Right lobe of liver (tissue), 6 donors: ENCODE results near the gene DEFB113. TPM values are rescaled to one million over a fixed set of nuclear protein-coding genes. Genes with fewer than 3 reads are reported as not detected.

Experiments used
- ATAC-seq, 4 donors: fragments of 200-7000 bp; cut with Tn5 transposase; one replicate each; pipeline ENCODE4 v1.9.1; 2020; ENCODE audit warnings: mild to moderate bottlenecking in 4 of 4, moderate library complexity in 4 of 4
- DNase-seq, 3 donors: peaks; one replicate each; pipeline ENCODE4 v3.0.0-alpha.2; 2020
- H3K27ac ChIP-seq, 3 donors: fragments of 200-600 bp; one replicate each; pipeline ENCODE4 v1.8.0; 2022
- H3K27me3 ChIP-seq, 2 donors: fragments of 200-600 bp; one replicate each; pipeline ENCODE4 v1.8.0; 2022
- H3K36me3 ChIP-seq, 4 donors: fragments of 200-600 bp; sonication (generic) in 1 of 4; one replicate each; pipeline versions ENCODE4 v1.5.1 to v1.8.0; 2017 to 2022; ENCODE audit warnings: control low read depth in 1 of 4
- H3K4me1 ChIP-seq, 4 donors: fragments of 200-600 bp; sonication (generic) in 1 of 4; one replicate each; pipeline versions ENCODE4 v1.5.1 to v1.8.0; 2017 to 2022; ENCODE audit warnings: control low read depth in 1 of 4
- H3K4me3 ChIP-seq, 3 donors: fragments of 200-600 bp; one replicate each; pipeline ENCODE4 v1.8.0; 2022
- H3K9me3 ChIP-seq, 4 donors: fragments of 200-600 bp; sonication (generic) in 1 of 4; one replicate each; pipeline versions ENCODE4 v1.5.1 to v1.8.0; 2017 to 2022; ENCODE audit warnings: control low read depth in 1 of 4
- CTCF ChIP-seq, 4 donors: fragments of 200-600 bp in 3 of 4; fragments of 450-650 bp in 1 of 4; IDR thresholded peaks; one replicate each; pipeline versions ENCODE4 v1.5.1 to v1.8.0; 2016 to 2022; ENCODE audit warnings: antibody characterized with exemption in 4 of 4, mild to moderate bottlenecking in 2 of 4
- POLR2A ChIP-seq: fragments of 450-650 bp; IDR thresholded peaks from one replicate; pipeline ENCODE4 v1.6.1; 2017; ENCODE audit warnings: antibody characterized with exemption, mild to moderate bottlenecking
- WGBS: methylation state at CpG from one replicate; pipeline ENCODE4 v1.1.6; 2018; ENCODE audit warnings: low coverage, low lambda C conversion rate; ENCODE audit not compliant: insufficient coverage; ENCODE audit errors: missing lambda C conversion rate; 5-methylcytosine and 5-hydroxymethylcytosine counted together
- intact Hi-C, 2 donors: fragments of 100-400 bp; cut with DNase I; formaldehyde crosslinking; loops; one replicate each; pipeline versions ENCODE4 v1.11.2 to v1.14.1; 2022
- total RNA-seq, 6 experiments: library from RNA; depleted of rRNA in 2 of 6; stranded (reverse); fragments of >200 nt in 2 of 6; fragmentation: NEBNext Ultra II Directional in 3 of 6; extraction: Animal tissue kit (Norgen Biotek cat#: 25700) in 3 of 6; gene quantifications; one replicate each; pipeline versions ENCODE4 v1.1.0 to v1.2.4, GENCODE V29; 2016 to 2023
- donor health status: DM: no; HTN: yes; CAD: no.
- donor health status: DM: no; HTN: no; CAD: no.
- donor health status: DM: no; HTN: no; CAD: no.
- donor health status: DM: no; HTN: yes; CAD: no.
- donor health status: DM: no; HTN: yes; CAD: no.

DEFB113 gene
- total RNA-seq, 6 experiments from 2014 or later: not detected

- no peaks in the 10 kb centered on the region for H3K27me3 ChIP-seq
- ATAC-seq (no peak), DNase-seq (no peak)
- intact Hi-C loops: no loop called here
- no peak overlapping the region for H3K27ac ChIP-seq
- no peaks in the 10 kb centered on the region for H3K4me1 ChIP-seq
- WGBS: 36% methylated on average over 1 of the region's 1 CpG
- H3K4me3 ChIP-seq: no peak overlapping the region
- no peaks in the 10 kb centered on the region for H3K36me3 ChIP-seq
- H3K9me3 ChIP-seq: no peaks in the 10 kb centered on the region
- TF ChIP-seq POLR2A: no peak
- no peak for TF ChIP-seq CTCF (IDR thresholded peaks at IDR 0.05)
These were observed 34.7 kb downstream of the DEFB113 start for GRCh38 chr6:49934770-49935169.

GRCh38 chr6:49933526-49933925 is 35.9 kb downstream of the DEFB113 start:
- H3K9me3 ChIP-seq: no peaks in the 10 kb centered on the region
- intact Hi-C loops: no loop called here
- H3K27me3 ChIP-seq: no peaks in the 10 kb centered on the region
- DNase-seq: no peak
- TF ChIP-seq CTCF (IDR thresholded peaks at IDR 0.05) (no peak), POLR2A (no peak)
- H3K36me3 ChIP-seq: no peaks in the 10 kb centered on the region
- ATAC-seq: no peak
- H3K4me3 ChIP-seq: no peak overlapping the region
- H3K4me1 ChIP-seq: no peaks in the 10 kb centered on the region
- WGBS: 100% methylated on average over 2 of the region's 21 CpGs
- no peak overlapping the region for H3K27ac ChIP-seq

- ATAC-seq (no peak), DNase-seq (no peak)
- H3K27me3 ChIP-seq: no peaks in the 10 kb centered on the region
- no peaks in the 10 kb centered on the region for H3K36me3 ChIP-seq
- H3K4me3 ChIP-seq: no peak overlapping the region
- intact Hi-C loops: no loop called here
- no peak overlapping the region for H3K27ac ChIP-seq
- TF ChIP-seq POLR2A (no peak), CTCF (IDR thresholded peaks at IDR 0.05) (no peak)
- no peaks in the 10 kb centered on the region for H3K4me1 ChIP-seq
- H3K9me3 ChIP-seq: no peaks in the 10 kb centered on the region
These were observed 40.1 kb downstream of the DEFB113 start for GRCh38 chr6:49929340-49929739.

GRCh38 chr6:49923826-49924225 is 45.6 kb downstream of the DEFB113 start:
- H3K4me1 ChIP-seq: no peaks in the 10 kb centered on the region
- no peak overlapping the region for H3K4me3 ChIP-seq
- DNase-seq (no peak), ATAC-seq (no peak)
- WGBS: 26% methylated on average over 3 of the region's 3 CpGs
- H3K27ac ChIP-seq: no peak overlapping the region
- no peaks in the 10 kb centered on the region for H3K27me3 ChIP-seq
- intact Hi-C loops: no loop called here
- H3K9me3 ChIP-seq: no peaks in the 10 kb centered on the region
- no peaks in the 10 kb centered on the region for H3K36me3 ChIP-seq
- TF ChIP-seq POLR2A (no peak), CTCF (IDR thresholded peaks at IDR 0.05) (no peak)

- WGBS: 73% methylated on average over 5 of the region's 5 CpGs
- TF ChIP-seq CTCF (IDR thresholded peaks at IDR 0.05) (no peak), POLR2A (no peak)
- Histone ChIP-seq H3K27me3 (no peaks in the 10 kb centered on the region), H3K36me3 (no peaks in the 10 kb centered on the region), H3K9me3 (no peaks in the 10 kb centered on the region), H3K27ac (no peak overlapping the region), H3K4me1 (no peaks in the 10 kb centered on the region), H3K4me3 (no peak overlapping the region)
- DNase-seq (no peak), ATAC-seq (no peak)
- intact Hi-C loops: no loop called here
These were observed 49.3 kb downstream of the DEFB113 start for GRCh38 chr6:49919935-49920644.
